DMS 273 (cell line): ENCODE measurements around the gene CTU2.
A peak's percentile ranks its signal among the peaks of the same experiment; 100 is the strongest.

Experiments
- DNase-seq: peaks from one replicate; lab custom pipeline; 2025; ENCODE audit not compliant: unreplicated experiment; lab: John Stamatoyannopoulos, UW

CTU2 gene

DNA sequence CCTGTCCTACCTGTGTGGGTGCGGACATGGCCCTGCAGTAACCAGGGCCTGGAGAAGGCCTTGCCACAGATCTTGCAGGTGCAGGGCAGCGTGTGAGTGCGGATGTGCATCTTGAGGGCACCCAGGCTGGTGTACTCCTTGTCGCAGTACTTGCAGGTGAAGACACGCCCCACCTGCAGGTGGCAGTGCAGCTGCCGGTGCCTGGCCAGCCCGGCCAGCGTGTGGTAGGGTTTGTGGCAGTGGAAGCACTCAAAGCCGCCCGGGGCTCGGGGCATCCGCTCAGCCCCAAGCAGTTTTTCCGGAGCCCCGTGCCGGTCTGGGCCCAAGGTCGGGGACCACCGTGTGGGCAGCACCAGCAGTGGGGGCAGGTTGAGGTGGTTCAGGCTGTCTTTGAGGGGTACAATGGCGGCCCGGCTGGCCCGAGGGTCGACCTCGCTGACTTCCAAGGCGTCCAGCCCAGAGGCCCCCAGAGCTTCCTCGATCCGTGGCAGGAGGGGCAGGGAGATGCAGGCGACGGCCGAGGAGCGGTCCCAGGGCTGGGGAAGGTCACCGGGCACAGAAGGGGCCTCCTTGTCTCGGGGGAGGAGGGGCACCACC, 25.1 kb upstream of the CTU2 start:
- DNase-seq = peak; percentile 51

DNA sequence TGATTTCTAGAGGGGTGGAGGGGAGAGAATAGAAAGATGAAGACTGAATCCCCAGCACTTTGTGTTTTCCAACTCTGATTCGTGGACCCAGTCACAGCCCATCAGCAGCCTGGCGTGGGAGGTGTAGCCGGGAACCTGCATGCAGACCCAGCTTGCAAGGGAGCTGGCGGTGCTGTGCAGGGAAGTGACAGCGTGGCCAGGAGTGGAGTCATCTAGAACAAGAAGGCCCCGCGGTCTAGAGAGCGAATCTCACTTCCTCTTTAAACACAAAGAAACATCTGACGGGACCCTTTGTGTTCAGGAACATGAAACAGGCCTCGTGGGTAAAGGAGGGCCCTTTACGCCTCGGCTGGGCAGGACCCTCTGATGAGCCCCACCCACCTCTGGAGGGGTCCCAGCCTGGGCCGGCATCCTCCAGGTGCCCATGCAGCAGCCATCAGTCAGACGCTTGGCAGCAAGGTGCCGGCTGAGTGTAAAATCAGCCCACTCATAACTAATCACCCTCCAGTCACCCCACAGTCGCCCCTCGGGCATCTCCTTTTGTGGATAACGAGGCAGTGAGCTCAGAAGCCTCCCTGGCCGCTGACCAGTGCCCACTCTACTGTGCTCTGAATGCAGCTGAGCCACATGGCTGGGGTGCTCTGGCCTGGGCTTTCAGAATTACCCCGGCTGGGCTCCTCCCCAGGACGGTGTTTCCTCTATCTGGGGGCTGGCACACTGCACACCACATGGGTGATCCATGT, 24.4 kb upstream of the CTU2 start:
- no peak for DNase-seq

DNA sequence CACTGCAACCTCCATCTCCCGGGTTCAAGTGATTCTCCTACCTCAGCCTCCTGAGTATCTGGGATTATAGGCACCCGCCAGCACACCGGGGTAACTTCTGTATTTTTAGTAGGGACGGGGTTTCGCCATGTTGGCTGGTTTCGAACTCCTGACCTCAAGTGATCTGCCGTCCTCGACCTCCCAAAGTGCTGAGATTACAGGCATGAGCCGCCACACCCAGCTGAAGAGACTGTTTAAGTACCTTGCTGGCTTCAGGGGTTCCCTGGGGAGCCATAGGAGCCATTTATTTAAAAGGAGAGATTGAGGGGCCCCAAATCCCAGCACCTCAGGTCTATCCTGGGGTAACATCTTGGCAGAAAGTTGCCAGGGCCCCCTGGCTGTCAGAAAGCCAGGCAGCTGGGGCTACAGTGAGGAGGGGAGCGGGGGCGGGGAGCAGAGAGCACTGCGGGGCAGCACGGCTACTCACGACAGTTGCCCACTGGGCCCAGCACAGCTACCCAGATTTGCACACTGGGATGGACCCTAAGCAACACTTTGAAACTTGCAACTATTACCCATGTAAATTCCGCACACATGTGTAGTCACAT, 21.6 kb upstream of the CTU2 start:
- no peak for DNase-seq

DNA sequence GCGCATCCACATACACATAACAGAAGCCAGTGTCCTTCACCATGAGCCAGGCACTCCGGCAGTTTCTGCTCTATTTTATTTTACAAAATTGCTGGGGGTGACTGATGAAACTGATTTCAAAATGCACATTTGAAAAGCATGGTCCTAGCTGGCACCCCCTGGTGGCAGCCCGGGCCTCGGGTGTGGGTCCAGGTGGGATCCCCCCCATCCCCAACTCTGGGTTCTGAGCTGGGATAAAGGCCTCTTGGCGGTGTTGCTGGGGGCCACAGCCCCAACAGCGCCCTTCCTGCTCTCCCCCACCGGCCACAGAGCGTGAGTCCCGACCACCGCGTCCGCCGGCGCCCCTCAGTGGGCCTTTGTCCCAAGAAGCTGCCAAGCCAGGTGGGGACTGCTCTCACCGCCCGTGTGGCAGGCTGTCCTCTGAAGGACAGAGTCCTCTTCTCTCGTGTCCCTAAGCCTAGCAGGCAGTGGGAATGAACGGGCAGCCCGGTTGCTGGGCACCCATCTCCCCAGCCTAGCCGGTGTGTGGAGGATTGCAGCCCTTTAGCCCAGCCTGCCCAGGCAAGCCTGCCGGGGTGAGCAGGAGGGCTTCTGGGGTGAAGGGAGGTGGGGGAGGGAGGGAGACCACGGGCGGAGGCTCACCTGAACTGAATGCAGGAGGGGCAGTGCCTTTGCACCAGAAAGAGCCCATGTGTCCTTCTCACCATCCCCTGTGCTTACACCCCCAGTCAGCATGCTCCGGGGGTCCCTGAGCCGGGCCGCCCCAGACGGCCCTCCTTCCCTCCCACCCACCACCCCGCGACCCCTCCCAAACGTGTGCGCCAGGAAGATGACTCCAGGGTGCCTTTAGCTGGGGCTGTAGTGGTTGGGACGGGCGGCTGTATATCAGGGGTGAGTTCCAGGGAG, 20.9 kb upstream of the CTU2 start:
- DNase-seq = peak; percentile 67

DNA sequence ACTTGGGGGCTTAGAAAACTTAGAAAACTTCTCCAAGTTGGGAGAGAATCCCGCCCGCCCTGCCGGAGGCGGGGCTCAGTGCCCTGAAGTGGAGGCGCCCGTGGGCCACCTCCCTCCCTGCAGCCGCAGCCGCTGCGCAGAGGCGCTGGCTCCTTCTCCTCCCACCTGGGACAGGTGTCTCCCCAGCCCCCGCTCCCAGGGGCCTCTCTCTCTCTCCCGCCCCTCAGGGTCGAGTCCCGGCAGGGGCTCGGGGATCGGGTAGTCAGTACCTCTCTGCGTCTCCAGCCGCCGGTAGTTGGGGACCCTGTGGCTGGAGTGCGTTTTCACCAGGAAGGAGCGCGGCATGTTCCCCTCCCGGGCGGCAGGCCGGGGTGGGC, 20.3 kb upstream of the CTU2 start:
- peak; percentile 68 for DNase-seq

DNA sequence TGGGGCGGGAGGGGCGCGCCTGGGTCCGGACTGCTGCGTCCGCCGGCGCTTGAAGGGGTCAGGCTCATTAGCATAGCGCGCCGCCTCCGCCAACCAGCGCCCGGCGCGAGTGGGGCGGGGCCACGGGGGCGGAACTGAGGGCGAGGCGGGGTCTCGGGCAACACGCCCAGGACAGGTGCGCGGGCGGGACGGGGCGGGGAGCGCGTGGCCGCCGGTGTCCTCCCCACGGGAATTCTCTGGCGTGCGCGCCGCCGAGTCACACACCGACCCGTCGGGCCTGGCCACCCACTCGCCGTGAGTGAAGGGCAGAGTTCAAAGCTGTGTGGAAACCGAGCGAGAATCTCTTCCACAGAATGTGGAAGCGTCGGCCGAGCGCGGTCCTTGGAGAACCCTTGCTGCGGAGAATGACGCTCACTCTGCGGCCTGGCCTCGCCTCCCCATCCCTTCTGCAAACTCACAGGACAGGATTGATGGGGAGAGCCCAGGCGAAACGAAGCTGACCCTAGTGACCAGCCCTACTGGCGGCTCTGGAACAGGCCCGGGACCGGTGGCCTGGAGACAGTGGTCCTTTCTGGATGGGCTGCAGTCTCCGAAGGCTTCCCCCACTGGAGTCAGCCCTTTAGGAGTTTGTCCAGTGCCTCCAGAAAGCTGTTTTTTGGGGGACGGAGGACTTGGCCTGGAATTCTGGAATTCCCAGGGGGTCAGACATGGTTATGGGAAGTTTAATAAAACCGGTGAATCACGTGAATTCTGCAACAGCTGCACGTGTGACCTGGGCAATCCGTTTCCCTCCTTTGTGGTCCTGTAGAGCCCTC, 19.7 kb upstream of the CTU2 start, which contains the start of gene SNAI3:
SNAI3 (minus strand) TSS at position 69 of the 815 bp plus-strand sequence. CDS start 101 bp downstream, outside the sequence.
- peak; percentile 91 for DNase-seq

DNA sequence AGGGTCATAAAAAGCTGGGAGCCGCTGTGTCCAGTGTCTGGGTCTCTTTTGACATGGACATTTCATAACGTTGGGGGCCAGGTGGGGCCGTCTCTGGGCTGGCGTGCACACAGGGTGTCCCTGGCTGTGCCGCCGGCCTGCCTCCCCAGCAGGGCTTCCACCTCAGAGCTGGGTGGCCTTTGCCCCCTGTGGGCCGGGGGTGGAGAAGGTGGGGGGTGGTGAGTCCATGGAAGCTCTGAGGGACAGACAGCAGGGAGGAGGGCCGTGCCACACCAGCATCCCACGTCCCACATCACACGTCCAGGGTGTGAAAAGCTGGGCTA, 19.1 kb upstream of the CTU2 start:
- no peak for DNase-seq

DNA sequence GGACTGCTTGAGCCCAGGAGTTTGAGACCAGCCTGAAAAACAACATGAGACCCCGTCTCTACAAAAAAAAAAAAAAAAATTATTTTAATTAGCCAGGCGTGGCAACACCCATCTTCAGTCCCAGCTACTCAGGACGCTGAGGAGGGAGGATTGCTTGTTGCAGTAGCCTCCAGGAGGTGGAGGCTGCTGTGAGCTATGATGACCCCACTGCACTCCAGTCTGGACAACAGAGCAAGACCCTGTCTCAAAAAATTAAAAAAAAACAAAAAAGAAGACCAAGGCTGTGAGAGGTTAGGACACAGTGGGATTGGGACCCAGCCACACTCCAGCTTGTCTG, 18.7 kb upstream of the CTU2 start:
- no peak for DNase-seq

DNA sequence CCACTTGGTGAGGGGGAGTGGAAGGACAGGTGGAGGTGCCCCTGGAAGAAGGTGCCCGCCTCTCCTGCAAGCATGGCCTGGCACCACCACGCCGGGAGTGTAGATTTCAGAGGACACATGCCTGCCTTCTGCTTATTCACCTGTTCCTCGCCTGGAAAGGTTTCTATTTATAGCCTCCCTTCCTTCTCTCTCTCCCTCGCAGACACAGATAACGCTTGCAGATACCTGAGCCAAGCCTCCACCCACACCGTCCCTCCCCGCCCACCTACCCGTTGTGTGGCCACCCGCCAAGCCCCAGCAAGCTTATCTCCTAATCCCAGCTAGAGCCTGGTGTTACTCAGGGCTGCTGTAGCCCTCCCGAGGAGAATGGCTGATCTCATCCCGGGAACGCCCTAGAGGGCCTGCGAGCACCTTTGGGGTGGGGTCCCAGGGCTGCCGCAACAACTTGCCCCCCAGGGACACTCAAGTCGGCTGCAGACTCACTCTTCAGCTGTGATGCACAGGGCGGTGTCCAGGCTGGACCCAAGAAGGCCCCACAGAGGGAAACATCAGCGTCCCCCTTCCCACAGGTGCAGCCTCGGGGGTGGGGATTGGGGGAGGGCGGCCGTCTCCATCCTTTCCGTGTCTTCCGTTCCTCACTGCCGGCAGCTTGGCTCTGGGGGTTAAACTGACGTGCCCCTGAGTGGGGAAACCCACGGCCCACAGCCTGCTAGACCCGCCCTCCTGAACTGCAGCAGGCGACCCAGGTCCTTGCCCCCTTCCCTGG, 18.1 kb upstream of the CTU2 start:
- peak; percentile 57 for DNase-seq

DNA sequence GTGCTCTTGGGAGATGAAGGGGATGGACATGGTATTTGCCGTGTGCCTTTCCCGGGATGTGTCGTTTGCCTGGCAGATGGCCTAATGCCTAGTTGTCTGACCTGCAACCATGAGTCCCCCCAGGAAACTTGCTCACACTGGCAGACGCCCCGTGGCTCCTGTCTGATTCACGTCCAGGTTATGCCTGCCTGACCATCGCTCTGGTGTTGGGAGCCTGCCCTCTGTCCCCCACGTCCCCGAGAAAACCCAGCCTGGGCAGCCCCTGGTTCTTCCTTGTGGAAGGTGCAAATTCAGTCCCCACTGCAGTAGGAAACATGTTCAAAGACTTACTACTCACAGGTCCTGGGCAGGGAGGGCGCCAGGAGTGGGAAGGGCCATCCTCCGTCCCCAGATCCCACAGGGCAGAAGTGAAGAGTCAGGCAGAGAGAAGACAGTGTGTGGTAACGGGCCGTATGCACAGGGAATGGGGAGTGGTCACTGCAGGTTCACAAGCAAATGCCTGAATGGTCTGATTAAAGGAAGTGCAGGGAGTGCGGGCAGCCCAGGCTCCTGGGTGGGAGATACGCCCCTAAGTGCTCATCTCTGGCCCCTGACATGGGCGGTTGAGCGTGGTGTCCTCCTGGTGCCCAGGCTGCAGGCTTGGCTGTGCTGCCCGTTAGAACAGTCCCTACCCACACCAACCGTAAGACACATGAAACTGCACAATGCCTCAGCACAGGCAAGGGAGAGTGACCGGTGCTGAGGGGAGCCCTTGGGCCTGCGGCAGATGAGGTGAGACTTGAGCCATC, 15.8 kb upstream of the CTU2 start:
- DNase-seq = no peak

DNA sequence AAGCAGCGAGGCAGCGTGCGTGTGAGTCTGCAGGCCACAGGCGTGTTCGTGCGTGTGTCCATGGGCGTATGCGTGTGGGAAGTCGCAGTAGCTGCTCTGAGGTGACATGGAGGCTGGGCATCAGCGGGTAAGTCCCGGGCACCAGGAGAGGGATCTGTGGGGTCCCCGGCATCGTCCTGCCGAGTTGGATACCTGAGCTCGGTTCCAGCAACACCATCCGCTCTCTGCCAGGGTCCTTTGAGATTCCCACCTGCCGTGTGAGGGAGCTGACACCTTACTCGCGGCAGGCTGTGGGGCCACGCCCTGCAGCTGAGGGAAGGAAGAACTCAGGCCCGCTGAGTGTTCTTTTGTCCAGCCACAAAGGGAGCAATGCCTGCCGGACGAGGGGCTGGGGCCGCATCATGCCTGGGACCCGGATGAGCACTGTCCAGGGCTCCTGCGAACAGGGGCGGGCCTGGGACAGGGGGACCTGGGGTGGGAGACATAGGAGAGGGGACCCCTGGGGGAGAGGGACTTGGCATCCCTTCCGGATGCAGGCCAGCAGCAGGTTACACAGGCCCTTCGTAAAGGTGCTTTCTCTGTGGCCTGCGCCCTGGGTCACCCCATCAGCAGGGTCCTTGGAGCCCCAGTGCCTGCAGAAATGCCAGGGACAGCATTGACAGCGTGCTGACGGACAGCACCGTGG, 15.0 kb upstream of the CTU2 start:
- DNase-seq = no peak

DNA sequence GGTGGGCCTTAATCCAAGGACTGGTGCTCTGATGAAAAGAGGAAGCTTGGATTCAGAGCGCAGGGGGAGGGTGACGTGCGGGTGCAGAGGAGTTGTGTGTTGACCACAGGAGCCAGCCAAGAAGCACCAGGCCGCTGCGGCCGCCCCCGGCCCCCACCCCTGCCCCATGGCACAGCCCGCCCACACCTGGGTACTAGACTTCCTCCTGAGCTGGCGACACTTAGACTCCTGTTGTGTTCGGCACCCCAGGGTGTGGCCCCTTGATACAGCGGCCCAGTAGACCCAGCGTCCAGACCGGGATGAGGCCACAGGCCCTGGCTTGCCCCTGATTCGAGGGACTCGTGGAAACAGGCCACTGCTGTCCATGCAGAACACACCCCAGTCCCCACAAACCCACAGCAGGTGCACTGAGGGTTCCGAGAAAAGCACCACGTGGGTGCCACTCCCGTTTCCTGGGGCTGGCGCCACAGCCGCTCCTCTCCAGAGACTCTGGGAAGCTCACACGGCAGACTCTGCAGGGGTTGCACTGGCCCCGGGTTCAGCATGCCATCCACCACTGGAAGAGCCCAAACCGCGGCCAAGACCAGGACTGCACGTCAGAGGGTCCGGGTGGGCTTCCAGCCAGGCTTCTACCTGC, 14.3 kb upstream of the CTU2 start:
- DNase-seq = no peak

DNA sequence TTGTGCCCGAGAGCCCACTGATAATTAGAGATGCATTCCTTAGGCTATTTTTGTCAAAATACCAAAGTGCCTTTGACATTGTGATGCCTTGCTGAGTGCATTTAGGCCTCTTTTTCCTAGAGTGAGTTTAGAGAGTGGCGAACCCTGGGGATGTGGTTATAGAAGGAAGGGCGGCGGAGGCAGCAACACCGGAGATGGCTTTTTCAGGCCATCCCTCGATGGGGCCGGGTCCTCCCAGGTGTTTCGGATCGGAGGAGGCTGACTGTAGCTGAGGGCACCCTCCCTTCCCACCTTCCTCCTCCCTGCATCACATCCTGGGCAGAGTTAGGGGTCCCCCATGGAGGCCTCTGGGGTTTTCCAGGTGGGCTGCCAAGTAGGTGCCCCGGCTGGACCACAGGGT, 13.4 kb upstream of the CTU2 start:
- no peak for DNase-seq

DNA sequence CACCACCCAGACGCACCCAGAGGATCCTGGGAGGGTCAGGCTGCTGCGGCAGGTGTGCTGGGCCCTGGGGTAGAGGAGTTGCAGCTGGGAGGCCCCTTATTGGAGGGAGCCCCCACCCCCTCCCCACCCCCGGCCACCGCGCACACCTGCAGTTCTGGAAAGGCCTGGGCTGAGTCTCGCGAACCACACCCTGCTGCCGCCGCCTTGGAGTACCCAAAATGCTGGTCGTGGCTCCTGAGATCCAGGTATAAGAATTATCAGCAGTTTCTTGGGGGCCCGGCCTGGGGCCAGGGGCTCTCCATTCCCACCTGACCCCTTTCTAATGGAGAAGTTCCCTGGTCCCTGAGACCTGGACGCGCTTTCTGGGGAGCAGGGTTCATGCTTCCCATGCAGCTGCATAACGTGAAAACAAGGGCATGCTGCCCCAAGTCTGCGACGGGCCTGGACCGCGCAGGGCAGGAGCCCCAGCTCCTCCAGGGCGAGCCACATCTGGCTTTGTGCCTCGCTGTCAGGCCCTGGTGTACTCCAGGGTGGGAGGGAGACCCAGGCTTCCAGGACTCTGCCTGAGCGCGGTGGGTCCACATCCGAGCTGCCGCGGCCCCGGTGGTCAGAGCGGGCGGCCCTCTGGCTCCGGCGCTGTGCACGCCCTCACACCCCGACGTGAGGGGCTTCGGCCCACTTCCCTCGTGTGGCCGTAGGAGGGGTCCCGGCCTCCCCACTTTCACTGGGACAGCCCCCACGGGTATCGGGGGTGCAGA, 12.7 kb upstream of the CTU2 start:
- DNase-seq = no peak

DNA sequence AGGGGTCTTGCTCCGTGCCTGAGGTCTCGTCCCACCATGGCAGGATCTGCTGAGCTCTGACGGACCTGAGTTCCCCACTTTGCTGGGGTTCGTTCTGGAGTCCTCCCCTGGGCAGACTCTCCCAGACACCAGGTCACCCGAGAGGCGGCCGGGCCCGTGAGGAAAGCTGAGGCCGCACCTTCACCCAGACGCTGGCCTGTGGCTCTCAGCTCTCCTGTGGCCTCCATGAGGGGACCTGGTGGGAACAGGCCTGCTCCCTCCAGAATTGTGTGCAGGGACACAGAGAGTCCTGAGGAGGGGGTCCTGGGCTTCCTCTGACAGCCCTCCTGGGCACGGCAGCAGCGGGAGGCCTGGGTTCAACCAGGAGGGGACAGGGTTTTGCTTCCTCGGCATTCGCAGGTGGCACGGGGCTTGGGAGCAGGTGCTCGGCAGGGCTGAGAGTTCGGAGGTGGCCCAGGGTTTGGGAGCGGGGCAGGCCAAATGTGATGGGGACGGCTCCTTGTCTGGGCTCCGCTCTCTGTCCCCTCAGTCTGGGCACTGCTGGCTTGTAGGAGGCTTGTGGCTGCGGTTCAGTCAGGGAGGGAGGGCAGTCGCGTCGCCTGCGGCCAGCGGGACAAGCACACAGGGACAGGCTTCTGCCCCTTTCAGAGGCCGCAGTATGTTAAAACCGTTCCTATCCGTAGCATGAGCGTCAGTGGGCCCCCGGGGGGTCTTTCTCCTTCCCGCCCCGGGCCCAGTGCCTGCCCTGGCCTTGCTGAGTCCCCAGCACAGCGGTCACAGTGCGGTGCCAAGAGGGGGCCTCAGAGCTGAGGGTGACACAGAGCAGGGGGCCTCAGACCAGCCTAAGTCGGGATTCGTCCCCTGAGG, 11.8 kb upstream of the CTU2 start:
- no peak for DNase-seq

DNA sequence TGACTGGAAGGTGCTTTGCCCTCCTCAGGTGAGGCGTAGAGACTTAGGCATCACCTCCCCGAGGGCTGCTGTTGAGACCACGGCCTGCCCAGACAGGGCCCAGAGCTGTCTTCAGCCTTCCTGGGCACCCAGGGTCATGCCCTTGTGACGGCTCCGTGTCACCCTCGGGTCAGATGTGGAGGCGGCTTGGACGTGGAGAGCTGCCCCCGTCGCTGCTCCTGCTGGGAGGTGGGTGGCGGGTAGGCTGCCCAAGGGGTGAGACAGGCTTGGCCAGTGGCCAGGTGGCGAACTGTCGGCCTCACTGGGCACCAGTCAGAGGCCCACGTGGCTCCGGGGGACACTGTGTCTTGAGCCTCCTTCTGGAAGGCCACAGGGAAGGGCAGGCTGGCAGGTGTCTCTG, 11.1 kb upstream of the CTU2 start:
- DNase-seq = no peak

DNA sequence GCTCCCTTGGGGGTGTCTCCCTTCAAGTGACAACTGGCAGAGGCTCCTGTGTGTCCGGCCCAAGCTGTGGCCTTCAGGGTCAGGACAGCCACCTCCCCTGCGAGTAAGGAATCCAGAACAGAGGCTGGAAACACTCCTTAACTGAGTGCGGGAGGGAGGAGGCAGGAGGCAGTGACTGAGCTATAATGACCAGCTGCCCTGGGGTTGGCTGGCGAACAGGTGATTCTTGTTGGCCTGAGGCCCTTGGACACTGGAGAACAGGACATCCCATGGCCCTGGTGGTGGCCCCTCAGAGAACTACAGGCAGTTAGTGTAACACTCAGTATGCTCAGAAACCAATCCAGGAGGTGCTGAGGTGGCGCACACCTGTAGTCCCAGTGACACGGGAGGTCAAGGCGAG, 10.6 kb upstream of the CTU2 start:
- DNase-seq = no peak
